NOMO-1 treated with DMSO at 0.1 percent for 48 hours (cell line): ENCODE results near the gene MAN2A2.

Experiments used
- DNase-seq: peaks from one replicate; lab custom pipeline; 2025; ENCODE audit not compliant: unreplicated experiment; lab: John Stamatoyannopoulos, UW

The MAN2A2 gene

GRCh38 chr15:90902840-90903732, at the start of gene MAN2A2:
Gene MAN2A2, plus strand, starts transcription at chr15:90903302. Its CDS starts 906 bp downstream, at chr15:90904208.
- DNase-seq = peak; percentile 64

GRCh38 chr15:90855139-90855538, 48.0 kb upstream of the MAN2A2 start:
- DNase-seq = no peak

GRCh38 chr15:90857337-90857736, 45.8 kb upstream of the MAN2A2 start:
- no peak for DNase-seq

GRCh38 chr15:90857883-90858443, 45.1 kb upstream of the MAN2A2 start:
- no peak for DNase-seq

GRCh38 chr15:90859234-90860131, 43.6 kb upstream of the MAN2A2 start:
- DNase-seq = no peak

- no peak for DNase-seq
Observed at GRCh38 chr15:90860450-90860849, 42.7 kb upstream of the MAN2A2 start.

- DNase-seq = no peak
Observed at GRCh38 chr15:90860942-90861675, 42.0 kb upstream of the MAN2A2 start.

GRCh38 chr15:90862487-90862886, 40.6 kb upstream of the MAN2A2 start:
- no peak for DNase-seq

GRCh38 chr15:90862964-90863778, 39.9 kb upstream of the MAN2A2 start:
- DNase-seq = peak; percentile 73

- DNase-seq = no peak
Observed at GRCh38 chr15:90863987-90864386, 39.1 kb upstream of the MAN2A2 start.

GRCh38 chr15:90864507-90864906, 38.6 kb upstream of the MAN2A2 start:
- DNase-seq = no peak

- no peak for DNase-seq
Observed at GRCh38 chr15:90865702-90866101, 37.4 kb upstream of the MAN2A2 start.

- no peak for DNase-seq
Observed at GRCh38 chr15:90866161-90866715, 36.9 kb upstream of the MAN2A2 start.

- no peak for DNase-seq
Observed at GRCh38 chr15:90866800-90867199, 36.3 kb upstream of the MAN2A2 start.

GRCh38 chr15:90868261-90868689, 34.8 kb upstream of the MAN2A2 start, which contains the start of gene FURIN:
Gene FURIN, plus strand, starts transcription at chr15:90868588. Its CDS starts 7,153 bp downstream, at chr15:90875741.
- no peak for DNase-seq

- no peak for DNase-seq
Observed at GRCh38 chr15:90869140-90869541, 34.0 kb upstream of the MAN2A2 start.

GRCh38 chr15:90869601-90870353, 33.3 kb upstream of the MAN2A2 start:
- DNase-seq = peak; percentile 40

- DNase-seq = no peak
Observed at GRCh38 chr15:90870354-90871138, 32.6 kb upstream of the MAN2A2 start.
